ENCODE results near the gene TOX2.

GRCh38 chr20:43946206-43946491, 31.5 kb downstream of the TOX2 start:
- TF ChIP-seq CTCF (IDR thresholded peaks at IDR 0.05; ENCODE audit: low read depth, low read length) (no peak), EZH2phosphoT487 (IDR thresholded peaks at IDR 0.05; ENCODE audit: low read depth) (no peak)
